ENCODE results near the gene DEFB119.
"Not testable (repeated sequence)": the region's sequence is repeated elsewhere in the genome, so short reads cannot be mapped to it uniquely, and the experiment has no call there.

Gene DEFB119, protein sequence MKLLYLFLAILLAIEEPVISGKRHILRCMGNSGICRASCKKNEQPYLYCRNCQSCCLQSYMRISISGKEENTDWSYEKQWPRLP

DNA sequence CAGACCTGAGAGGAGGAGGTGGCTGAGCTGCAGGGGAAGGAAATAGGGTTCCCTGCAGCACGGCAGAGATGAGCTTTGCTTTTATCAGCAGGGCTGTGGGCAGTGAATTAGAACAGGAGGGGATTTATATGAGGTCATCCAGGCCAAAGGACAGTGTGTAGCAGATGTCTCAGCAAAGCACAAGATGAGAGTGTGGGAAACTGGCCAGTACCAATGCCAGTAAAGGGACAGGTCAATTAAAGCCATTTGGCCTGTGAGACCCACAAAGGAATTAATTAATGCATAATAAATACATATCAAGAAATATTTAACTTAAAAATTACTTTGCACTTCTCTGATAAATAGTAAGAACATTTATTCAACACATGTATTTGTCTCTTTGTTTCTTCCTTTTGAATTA, at the start of gene DEFB119:
DEFB119 (minus strand) TSS at position 101 of the 400 bp plus-strand sequence. CDS start 107 bp downstream, outside the sequence.
- no peak for DNase-seq (ENCODE audit: low spot score)

DNA sequence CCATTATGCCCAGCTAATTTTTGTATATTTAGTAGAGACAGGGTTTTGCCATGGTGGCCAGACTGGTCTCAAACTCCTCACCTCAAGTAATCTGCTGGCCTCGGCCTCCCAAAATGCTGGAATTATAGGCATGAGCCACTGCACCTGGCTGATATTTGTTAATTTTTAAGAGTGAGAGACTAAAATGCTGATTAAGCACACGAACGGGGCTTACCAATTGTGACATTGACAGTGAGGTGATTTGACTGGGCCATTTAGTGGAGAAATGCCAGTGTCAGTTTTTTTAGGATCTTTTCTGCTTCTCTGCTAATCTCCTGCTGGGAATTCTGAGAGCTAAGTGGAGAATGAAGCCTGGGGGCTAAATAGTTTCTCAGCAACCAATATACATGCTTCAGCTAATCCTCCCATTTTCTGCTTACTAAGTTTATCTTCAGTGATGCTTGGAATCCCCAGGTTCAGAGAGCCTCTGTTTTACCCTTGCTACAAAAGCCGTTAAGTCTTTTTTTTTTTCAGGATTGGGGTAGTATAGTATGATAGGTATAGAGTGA, 40.3 kb upstream of the DEFB119 start:
- no peak for DNase-seq (ENCODE audit: low spot score)

DNA sequence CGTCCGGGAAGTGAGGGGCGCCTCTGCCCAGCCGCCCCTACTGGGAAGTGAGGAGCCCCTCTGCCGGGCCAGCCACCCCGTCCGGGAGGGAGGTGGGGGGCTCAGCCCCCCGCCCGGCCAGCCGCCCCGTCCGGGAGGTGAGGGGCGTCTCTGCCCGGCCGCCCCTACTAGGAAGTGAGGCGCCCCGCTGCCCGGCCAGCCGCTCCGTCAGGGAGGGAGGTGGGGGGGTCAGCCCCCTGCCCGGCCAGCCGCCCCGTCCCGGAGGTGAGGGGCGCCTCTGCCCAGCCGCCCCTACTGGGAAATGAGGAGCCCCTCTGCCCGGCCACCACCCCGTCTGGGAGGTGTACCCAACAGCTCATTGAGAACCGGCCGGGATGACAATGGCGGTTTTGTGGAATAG, 37.2 kb upstream of the DEFB119 start:
- DNase-seq (ENCODE audit: low spot score): not testable (repeated sequence)

DNA sequence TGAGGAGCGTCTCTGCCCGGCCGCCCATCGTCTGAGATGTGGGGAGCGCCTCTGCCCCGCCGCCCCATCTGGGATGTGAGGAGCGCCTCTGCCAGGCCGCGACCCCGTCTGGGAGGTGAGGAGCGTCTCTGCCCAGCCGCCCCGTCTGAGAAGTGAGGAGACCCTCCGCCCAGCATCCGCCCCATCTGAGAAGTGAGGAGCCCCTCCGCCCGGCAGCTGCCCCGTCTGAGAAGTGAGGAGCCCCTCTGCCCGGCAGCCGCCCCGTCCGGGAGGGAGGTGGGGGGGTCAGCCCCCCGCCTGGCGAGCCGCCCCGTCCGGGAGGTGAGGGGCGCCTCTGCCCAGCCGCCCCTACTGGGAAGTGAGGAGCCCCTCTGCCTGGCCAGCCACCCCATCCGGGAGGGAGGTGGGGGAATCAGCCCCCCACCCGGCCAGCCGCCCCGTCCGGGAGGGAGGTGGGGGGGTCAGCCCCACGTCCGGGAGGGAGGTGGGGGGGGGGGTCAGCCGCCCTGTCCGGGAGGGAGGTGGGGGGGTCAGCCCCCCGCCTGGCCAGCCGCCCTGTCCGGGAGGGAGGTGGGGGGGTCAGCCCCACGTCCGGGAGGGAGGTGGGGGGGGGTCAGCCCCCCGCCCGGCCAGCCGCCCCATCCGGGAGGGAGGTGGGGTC, 36.6 kb upstream of the DEFB119 start:
- DNase-seq (ENCODE audit: low spot score): not testable (repeated sequence)

DNA sequence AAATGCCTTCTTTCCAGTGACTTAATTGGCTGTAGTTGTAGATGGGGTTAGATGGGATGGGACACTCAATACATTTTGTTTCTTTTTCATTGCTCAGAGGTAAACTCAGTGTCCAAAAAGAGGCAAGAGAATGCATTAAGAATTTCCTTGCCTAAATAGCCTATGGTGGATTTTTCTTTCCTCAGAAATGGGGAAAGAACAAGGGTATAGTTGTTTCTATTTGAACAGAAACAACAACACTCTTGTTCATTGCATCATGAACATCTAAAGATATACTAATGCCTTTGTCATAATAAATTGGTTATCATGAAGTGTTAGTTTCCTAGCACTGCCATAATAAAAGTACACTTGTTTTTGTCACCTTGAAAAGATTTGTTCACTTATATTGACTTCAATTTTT, 35.4 kb upstream of the DEFB119 start:
- DNase-seq (ENCODE audit: low spot score): no peak

DNA sequence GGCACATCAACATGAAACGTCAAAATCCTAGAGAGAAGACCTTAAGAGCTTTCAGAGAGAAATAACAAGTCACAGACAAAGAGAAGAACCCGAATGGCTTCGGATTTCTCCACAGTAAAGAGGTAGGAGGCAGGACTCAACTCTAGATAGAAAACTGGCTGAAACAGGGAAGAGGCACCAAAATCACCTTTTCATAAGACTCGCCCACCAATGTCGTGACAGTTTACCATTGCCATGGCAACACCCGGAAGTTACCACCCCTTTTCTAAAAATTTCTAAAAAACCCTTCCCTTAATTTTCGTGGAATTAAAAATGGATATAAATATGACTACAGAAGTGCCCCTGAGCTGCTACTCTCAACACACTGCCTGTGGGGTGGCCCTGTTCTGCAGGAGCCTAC, 27.9 kb upstream of the DEFB119 start:
- no peak for DNase-seq (ENCODE audit: low spot score)

DNA sequence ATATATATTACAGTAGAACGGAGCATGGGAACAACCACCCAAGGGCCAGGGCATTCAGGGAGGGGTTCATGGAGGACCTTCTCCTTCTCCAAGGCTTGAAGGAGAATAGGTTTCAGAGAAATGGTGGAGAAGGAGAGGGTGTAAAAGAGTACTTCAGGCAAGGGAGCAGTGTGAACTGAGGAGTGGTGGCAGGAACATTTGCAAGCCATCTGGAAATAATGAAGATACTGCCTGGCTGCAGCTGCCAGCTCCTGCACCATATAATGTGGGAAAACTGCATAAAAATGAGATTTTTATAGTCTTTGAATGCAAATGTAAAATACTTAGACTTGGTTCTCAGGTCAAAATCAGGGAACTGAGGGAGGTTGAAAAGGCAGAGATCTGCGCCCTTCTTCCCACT, 25.3 kb upstream of the DEFB119 start:
- DNase-seq (ENCODE audit: low spot score): no peak

DNA sequence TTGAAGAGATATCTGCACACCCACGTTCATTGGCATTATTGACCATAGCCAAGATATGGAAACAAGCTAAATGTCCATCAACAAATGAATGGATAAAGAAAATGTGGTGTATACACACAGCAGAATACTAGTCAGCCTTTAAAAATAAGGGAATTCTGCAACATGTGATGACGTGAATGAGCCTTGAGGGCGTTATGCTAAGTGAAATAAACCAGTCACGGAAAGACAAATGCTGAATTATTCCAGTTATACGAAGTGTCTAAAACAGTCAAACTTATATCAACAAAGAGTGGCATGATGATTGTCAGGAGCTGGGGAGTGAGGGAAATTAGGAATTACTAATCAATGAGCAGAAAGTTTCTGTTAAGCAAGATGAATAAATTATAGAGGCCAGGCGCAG, 24.0 kb upstream of the DEFB119 start:
- no peak for DNase-seq (ENCODE audit: low spot score)

DNA sequence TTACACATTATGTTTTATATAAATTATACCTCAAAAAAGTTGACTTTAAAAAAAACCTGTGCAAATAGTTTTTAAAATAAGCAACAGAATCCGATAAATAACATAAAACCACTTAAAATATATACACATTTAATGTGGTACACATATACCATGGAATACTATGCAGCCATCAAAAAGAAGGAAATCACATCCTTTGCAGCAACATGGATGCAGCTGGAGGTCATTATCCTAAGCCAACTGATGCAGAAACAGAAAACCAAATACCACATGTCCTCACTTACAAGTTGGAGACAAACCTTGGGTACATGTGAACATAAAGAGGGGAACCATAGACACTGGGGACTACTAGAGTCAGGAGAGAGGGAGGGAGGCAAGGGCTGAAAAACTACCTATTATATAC, 19.6 kb upstream of the DEFB119 start:
- DNase-seq (ENCODE audit: low spot score): no peak

DNA sequence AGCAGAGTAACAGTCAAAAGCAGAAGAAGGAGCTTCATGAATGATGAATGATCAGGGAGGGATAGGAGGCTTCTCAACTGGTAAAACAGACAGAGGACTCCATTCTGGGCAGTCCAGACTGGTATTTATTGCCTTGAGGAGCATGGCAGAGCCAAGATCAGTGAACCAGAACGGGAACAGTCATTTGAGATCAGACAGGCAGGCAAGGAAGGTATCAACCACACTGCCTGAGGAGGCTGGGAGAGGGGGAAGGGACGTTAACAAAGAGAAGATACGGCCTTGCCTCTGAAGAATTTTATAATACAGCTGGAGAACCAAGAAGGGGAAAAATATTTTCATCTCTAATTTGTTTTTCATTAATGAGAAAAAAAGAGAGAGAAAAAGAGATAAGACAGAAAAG, 15.7 kb upstream of the DEFB119 start, which contains the start of gene DEFB121:
DEFB121 (minus strand) TSS at position 101 of the 400 bp plus-strand sequence; CDS start at position 38, 63 bp downstream.
- DNase-seq (ENCODE audit: low spot score): no peak

DNA sequence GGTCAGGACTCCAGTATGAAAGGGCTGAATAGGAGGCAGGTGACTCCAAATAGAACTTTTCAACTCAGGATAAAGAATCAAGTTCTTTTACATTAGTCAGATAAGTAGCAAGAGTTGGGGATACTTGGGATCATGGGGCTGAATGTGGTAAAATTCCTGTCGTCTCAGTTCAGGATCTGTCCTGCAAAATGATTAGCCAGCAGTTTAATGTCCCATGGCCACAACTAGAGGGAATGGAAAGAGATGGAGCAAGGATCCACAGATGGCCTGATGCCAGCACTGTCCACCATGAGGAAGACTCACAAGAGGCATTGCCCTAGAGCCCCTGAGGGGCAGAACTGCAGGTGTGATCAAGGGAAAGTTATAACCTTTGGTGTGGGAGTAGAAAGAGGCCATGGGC, 13.5 kb upstream of the DEFB119 start:
- no peak for DNase-seq (ENCODE audit: low spot score)

DNA sequence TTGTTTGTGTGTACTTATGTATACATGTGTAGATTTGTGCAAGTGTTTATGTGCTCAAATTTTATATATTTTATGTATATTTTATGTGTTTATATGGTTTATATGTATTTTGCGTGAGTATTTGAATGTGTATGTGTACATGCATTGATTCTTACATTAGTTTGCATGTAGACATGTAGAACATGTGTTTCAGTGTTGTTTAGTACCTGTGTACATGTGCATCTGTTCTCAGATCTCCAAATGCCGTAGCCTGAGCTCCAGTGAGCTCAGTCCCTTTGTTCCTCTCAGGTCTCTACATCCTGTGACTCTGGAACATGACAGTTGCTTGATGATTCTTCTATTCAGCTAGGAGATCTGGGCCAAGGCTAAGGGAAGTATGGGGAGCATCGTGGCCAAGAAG, 4.5 kb upstream of the DEFB119 start:
- DNase-seq (ENCODE audit: low spot score): no peak

DNA sequence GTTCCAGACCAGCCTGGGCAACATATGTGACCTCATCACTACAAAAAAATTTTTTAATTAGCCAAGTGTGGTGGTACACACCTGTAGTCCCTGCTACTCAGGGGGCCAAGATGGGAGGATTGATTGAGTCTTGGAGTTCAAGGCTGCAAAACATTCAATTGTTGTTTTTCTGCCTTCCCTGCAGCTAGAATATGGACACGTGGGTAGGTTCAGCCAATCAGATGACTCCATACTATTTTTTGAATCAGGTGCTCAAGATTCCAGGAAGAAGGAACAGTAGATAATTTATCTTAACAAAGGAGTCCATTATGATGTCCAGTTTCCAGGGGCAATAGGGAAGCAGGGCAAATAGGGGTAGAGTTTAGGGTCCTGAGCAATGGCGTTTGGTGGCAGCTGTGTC, 2.4 kb upstream of the DEFB119 start:
- no peak for DNase-seq (ENCODE audit: low spot score)

DNA sequence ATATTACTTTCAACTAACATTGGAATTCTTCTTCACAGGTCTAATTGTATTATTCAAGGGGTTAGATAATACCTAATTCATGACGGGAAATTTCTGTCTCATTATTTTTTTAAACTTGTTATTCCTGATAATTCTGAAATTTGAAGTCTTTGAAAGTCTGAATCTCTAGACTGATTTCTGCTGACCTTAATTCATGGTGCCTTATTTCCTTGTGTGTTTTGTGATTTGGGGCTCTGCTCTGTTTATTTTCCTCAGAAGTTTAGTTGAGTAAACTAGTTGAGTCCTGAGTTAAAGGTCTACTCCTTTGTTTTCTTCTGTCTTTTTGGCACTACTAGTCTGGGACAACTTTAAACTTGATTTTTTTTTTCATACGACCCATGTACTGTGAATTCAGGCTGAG, 16.0 kb downstream of the DEFB119 start:
- DNase-seq (ENCODE audit: low spot score): no peak

DNA sequence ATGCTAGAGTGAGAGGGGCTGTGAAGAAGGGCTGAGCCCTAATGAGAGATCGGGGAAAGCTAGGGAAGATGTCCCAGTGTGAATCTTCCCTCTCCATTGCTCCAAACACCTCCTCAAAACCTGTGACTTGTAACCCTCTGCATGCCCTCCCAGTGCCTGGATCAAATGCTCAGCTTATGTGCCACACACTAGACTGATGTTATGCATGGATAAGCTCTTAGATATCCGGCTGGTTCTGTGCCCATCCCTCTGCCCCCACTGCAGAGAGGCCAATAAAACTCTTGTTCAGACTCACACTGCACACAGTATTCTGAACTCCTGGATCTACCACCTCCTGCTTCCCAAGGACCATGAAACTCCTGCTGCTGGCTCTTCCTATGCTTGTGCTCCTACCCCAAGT, 22.1 kb downstream of the DEFB119 start, which contains the start of gene DEFB118:
DEFB118 (plus strand) TSS at position 301 of the 400 bp plus-strand sequence; CDS start at position 351, 50 bp downstream.
- no peak for DNase-seq (ENCODE audit: low spot score)

DNA sequence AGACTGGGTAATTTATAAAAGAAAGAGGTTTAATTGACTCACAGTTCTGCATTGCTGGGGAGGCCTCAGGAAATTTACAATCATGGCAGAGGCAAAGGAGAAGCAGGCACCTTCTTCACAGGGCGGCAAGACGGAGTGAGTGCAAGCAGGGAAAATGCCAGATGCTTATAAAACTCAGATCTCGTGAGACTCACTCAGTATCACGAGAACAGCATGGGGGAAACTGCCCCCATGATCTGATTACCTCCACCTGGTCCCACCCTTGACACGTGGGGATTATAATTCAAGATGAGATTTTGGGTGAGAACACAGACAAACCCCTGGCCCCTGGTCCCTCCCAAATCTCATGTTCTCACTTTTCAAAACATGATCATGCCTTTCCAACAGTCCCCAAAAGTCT, 26.1 kb downstream of the DEFB119 start:
- not testable (repeated sequence) for DNase-seq (ENCODE audit: low spot score)

DNA sequence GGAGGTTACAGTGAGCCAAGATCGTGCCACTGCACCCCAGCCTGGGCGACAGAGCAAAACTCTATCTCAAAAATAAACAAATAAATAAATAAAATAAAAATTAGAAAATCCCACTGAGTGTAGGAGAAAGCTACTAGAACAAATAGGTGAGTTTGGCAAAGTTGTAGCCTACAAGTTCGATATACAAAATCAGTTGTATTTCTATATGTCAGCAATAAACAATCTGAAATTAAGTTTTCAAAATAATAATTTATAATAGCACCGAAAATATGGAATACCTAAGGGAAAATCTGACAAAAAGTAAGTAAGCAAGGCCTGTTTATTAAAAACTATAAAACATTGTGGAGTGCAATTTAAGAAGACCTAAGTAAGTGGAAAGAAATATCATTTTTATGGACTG, 27.1 kb downstream of the DEFB119 start:
- DNase-seq (ENCODE audit: low spot score): no peak

DNA sequence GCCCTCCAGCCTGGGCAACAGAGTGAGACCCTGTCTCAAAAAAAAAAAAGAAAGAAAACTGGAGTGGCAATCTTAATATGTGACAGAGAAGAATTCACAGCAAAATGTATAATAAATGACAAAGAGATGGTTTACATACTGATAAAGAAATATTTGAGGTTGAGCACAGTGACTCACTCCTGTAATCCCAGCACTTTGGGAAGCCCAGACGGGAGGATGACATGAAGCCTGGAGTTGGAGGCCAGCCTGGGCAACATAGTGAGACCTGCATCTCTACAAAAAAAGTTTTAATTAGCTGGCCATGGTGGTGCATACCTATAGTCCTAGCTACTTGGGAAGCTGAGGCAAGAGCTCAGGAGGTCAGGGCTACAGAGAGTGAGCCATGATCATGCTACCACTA, 34.4 kb downstream of the DEFB119 start:
- DNase-seq (ENCODE audit: low spot score): no peak

DNA sequence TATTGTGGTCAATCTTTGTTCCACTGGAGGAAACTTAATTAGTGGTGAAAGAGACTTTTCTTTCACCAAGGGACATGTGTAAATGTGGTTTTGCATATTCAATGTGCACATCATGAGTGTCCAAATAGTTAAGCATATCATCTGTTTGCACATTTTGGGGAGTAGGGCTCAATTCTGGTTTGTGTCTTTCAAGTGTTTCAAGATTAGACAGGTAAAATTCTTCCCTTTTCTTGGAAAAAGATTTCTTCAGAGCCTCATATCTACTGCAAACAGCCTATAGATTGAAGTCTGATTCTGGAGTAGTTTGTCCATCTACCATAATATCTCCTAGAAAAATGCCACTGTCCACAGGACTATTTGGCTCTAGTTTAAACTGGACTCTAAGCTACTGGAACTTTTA, 48.9 kb downstream of the DEFB119 start:
- DNase-seq (ENCODE audit: low spot score): no peak

DNA sequence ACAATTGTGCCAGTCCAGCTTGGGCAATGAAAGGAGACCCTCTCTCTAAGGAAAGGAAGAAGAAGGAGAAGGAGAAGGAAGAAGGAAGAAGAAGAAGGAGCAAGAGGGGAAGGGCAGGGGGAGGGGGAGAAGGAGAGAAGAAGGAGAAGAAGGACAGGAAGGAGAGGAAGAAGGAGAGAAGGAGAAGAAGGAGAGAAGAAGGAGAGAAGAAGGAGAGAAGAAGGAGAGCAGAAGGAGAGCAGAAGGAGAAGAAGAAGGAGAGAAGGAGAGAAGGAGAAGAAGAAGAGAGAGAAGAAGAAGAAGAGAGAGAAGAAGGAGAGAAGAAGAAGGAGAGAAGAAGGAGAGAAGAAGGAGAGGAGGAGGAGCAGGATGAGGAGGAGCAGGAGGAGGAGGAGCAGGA, 59.5 kb downstream of the DEFB119 start:
- no peak for DNase-seq (ENCODE audit: low spot score)
